Measurements from ENCODE around the gene S100A1.
"Not testable (repeated sequence)": the region's sequence is repeated elsewhere in the genome, so short reads cannot be mapped to it uniquely, and the experiment has no call there.

Gene S100A1

GRCh38 chr1:153627715-153628626 is at the start of gene S100A1:
S100A1 (plus strand) TSS chr1:153628434; CDS start chr1:153630522, 2,088 bp downstream.
- no peak for DNase-seq

DNA sequence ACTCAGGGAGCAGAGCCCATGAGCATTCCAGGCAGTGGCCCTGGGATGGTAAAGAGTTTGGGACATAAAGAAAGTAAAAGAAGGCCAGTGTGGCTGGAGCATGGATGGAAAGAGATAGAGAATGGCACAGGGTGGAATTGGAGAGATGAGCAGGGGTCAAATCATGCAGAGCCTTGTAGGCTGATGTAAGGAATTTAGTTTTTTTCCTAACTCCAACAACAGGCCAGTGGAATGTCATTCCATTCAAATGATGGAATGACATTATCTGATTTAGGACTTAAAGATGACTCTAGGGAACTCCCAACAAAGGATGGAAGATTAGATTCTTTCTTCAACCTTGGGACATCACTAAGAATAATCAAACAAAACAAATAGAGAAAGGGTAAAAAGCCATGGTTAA is 49.7 kb upstream of the S100A1 start:
- no peak for DNase-seq

DNA sequence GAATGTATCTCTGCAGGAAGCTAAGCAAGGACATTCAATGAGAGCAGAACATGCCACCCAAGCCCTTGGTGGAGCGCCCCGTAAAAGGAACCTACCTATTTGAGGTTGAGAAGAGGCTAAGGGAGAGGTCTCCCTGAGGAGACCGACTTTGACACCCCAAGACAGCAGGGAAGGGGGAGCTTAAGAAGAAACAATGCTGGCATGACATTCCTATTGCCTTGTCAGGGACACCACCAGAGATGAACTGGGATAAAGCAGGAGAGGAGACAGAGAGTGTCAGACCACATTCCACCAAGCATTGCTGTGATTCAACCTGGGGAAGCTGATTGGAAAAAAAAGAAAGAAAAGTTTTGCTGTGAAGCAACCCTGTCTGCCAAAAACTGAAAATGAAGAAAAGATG is 49.3 kb upstream of the S100A1 start:
- no peak for DNase-seq

DNA sequence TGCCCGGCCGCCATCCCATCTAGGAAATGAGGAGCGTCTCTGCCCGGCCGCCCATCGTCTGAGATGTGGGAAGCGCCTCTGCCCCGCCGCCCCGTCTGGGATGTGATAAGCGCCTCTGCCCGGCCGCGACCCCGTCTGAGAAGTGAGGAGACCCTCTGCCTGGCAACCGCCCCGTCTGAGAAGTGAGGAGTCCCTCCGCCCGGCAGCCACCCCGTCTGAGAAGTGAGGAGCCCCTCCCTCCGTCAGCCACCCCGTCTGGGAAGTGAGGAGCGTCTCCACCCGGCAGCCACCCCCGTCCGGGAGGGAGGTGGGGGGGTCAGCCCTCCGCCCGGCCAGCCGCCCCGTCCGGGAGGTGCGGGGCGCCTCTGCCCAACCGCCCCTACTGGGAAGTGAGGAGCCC is 45.4 kb upstream of the S100A1 start:
- DNase-seq = not testable (repeated sequence)

- DNase-seq = not testable (repeated sequence)
Measured at GRCh38 chr1:153583514-153583913, 44.7 kb upstream of the S100A1 start.

DNA sequence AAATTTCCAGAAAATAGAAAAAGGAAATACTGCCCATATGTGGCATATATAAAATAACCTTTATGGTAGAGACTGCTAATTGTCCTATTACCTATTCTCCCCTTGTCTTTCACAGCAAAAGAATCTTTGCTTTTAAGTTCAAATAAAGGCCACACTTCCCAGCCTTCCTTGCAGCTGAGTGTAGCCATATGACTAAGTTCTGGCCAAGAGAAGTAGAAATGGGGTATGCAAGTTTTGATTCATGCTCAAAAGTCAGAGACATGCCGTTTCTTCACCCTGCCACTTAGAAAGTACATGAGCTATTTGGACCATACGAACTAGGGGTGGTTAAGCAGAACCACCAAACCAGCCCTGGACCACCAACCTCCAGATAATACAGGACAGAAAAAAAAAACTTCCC is 44.3 kb upstream of the S100A1 start:
- DNase-seq = no peak

GRCh38 chr1:153585006-153585405 is 43.2 kb upstream of the S100A1 start:
- DNase-seq = no peak

DNA sequence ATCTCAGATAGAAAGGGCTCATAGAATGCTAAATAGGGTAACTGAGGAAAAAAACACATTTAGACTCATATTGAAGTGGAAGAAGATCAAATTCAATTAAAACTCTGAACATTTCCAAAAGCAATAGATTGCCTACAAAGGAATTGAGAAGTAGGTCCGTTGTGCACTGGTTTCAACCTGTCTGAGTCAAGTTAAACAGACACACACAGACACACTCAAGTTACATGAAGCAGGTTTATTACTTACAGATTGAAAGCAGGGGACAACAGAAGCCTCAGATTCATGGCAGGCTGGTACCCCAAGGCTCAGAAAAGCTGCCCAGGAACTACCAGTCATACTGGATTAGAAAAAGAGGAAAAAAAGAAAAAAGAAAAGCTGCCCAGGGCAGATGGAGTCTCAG is 41.9 kb upstream of the S100A1 start:
- DNase-seq = no peak

DNA sequence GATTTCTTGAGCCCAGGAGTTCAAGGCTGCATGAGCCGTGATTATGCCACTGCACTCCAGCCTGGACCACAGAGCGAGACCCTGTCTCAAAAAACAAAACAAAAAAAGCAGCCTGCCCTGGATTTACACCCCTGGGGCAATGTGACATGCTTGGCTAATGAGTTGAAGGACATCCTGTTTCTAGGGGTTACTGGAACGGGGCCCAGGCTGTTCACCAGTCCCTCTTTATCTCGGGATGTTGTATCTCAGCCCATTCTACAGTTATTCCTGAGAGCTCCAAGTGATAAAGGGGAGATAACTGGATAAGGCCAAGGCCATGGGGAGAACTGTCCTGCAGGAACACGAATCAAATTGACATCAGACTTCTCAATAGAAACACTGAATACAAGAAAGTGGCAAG is 40.9 kb upstream of the S100A1 start:
- DNase-seq = no peak

- DNase-seq = not testable (repeated sequence)
Measured at GRCh38 chr1:153588033-153588432, 40.2 kb upstream of the S100A1 start.

DNA sequence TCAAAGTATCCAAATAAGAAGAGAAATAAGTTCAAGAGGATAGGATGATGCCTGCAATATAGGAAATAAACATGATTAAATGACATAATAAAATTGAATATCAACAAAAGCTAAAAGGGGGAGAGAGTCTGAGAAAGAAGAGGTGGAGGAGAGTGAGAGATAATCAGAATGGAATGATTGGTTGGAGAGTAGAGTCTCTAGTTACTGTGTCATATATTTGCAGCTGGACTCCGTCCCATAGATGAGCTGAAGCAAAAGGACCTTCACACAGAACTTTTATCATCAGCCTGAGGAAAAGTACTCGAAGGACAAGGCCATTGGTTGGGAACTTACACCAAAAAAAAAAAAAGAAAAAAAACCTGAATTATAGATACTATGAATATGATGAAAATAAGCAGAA is 39.8 kb upstream of the S100A1 start:
- DNase-seq = no peak

DNA sequence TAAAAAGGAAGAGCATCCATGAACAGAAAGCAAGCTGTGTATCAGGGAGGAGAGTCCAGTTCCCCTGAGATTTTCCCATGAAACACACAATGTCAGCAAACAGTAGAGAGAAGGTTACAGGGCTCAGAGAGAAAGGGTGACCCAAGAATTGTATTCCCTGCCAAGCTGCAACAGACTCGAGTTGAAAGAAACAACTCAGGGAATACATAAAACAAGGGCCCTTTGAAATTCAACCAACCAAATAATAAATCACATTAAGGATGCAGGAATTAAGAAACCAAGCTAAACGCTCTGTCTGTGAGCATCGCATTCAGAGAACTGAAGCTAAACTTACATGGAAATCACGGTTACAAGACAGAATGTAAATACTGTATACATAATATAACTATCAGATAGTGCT is 35.5 kb upstream of the S100A1 start:
- DNase-seq = no peak

- peak; percentile 2 for DNase-seq
Measured at GRCh38 chr1:153597206-153597605, 31.0 kb upstream of the S100A1 start.

DNA sequence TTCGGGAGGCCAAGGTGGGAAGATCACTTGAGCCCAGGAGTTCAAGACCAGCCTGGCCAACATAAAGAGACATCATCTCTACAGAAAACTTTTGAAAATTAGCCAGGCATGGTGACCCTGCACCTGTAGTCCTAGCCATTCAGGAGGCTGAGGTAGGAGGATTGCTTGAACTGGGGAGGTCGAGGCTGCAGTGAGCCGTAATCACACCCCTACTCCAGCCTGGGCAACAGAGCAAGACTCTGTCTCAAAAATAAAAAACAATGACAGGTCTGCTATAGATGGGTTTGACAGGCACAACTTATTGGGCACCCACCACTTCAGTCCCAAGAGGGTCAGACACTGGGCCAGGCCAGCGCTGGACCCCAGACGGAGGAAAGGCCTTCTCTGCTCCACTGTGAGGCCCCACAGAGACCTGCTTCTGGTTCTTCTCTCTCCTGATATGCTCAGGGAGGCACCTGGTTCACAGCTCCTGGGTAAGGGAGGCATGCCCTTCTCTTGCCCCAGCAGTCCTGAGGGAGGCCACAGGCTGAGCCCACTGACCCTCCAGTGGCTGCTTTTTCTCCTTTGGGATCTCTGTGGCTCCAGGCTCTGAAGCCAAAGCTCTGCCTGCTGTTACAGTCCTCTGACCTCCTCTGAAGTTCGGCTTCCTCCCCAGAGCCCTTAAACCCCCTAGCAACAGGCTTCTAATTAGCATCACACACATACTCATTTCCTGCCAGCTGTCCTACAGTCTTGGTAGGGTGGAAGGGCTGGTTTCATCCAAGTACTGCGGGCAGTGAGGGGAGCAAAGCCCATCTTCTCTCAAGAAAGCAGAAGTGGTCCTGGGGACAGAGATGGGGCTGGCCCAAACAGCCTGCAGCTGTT is 29.7 kb upstream of the S100A1 start:
- peak; percentile 16 for DNase-seq

- no peak for DNase-seq
Measured at GRCh38 chr1:153599847-153600246, 28.4 kb upstream of the S100A1 start.

DNA sequence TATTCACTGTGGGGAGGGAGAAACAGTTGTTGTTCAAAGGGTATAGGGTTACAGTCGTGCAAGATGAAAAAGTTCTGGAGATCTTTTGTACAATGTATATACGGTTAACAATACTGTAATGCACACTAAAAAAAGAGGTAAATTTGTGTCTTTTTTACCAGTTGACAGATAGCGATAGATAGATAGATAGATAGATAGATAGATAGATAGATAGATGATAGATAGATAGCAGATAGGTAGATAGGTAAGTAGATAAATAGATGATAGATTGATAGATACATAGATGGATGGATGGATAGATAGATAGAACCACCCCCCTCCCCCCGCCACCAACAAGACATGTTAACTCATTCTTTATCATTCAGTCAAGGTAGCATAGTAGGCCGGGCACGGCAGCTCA is 25.5 kb upstream of the S100A1 start:
- DNase-seq = no peak

DNA sequence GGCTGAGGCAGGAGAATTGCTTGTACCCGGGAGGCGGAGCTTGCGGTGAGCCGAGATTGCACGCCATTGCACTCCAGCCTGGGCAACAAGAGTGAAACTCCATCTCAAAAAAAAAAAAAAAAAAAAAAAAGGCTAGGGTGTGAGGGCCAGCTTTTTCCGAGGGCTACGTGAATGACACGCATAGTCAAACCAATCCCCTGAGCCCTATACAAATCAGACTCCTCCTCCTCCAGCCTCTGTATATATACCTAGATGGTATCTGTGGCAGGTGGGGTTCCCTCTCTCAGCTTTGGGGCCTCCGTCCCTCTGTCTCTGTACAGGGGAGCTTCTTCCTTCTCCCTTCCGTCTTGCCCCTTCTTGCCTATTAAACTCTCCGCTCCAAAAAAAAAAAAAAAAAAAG is 22.0 kb upstream of the S100A1 start:
- DNase-seq = no peak

GRCh38 chr1:153607381-153607780 is 20.9 kb upstream of the S100A1 start:
- no peak for DNase-seq

DNA sequence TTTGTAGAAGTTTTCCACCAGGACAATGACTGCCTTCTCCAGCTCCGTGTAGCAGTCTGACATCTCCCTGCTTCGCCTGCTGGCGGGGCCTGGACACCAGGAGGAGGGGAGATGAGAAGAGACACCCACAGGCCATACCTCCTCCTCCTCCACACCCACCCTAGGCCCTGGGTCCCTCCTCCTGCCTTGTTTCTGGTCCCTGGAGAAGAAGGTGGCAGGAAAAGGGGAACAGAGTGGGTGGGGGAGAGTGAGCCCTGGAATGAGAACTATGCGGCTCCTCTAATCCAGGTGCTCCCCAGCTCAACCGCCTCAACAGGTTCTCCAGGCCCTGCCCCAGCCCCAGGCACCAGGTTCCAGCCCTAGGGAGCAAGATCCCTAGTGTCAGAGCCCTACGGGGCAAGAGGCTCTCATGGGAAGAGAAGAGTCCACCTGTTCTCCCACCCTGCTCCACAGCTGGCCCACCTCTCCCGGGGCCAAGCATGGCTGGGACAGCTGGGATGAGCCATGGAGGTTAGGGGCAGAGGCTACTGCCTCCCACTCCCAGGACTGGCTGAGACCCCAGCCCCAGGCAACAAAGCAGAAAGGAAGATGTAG is 20.0 kb upstream of the S100A1 start:
- DNase-seq = no peak

DNA sequence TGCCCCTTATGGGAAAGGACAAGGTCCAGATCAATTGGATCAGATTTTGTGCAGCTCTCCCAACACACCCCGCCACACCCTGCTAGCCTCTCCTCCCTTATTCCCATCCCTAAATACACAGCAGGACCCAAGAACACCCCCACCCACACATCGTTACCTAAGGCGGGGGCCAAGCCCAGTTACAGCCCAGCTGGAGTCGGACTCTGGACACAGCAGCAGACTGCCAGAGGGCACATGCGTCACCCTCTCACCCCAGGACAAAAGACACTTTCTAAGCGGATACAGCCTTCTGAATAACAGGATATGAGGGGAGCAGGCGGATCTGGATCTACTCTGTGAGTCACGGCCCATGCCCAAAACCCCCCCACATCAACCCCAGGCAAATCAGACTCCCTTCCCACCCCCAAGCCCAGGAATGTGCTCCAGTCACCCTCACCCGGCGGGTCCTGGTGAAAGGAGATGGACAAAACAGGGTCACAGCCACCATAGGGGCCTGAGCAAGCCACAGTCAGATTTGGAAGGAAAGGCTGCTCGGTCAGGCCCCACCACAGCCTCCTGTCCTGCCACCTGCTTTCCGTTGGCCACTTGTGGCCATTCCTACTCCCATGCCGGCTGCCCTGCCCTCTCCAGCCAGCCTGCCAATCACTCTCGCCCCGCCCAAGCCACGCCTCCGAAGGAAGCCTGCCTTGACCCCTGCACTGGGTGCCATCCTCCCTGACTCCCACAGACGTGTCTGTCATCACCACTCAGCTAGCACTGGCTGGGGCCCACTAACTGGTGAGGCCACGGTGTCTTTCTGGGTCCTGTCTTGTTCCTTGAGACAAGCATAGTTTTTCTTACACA is 19.3 kb upstream of the S100A1 start:
- DNase-seq = no peak

DNA sequence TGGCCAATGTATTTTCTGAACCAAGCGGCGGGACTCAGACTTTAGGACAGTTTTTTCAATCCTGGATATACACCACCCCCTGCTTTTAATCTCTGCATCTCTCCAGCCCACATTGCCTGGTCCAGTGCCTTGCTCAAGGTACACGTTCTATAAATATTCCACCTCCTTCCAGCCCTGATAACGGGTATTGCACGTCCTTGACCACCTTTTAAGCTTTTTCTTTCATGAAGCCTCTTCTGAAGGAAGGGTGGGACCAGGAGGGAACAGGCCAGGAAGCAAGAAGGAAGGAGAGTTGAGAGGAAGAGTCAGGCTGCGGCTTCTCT is 18.7 kb upstream of the S100A1 start:
- no peak for DNase-seq

DNA sequence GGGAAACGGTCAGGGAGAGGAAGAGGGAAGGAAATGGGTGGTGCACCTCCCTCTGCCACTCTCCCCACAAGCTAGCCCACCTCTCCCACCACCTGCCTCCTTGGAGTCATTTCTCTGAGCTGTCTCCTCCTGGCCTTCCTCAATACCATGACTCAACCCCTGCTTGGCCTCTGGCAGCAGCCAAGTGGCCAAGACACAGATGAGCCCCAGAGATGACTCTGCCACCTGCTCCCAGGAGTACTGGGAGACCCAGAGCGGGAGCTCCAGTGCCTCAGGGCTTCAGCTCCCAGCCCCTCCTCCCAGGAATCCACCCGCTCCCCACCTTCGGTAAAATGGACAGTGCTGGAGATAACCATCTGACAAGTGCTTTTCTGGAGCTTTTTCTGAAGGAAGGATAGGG is 17.9 kb upstream of the S100A1 start:
- no peak for DNase-seq

DNA sequence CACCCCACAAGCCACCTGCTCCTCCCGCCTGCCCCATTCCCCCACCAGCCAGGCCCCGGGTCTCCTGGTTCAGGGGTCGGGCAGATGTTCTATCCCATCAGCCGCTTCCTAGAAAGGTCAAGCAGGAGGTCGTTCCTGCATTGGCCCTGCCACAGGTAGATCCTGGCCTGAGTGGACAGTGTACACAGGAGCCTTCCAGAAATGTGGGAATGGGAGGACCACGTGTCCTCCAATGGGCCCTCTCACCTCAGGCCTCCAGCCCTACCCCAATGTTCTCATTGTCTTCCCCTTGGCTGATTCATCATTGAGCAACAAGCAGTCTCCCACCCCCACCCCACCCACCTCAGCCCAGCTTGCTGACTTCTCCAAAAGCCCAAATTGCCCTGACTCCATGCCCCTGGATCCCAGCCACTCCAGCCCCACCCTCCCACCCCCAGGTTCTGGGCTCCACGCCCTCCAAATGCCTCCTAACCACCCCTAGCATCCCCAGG is 17.4 kb upstream of the S100A1 start:
- DNase-seq = no peak

Data from CD4-positive, alpha-beta T cell treated with Interleukin-12 subunit alpha and Interleukin-12 subunit beta, for 1 hour (primary cell).